ENCODE data around the gene CC2D1A. TPM values are rescaled to one million over a fixed set of nuclear protein-coding genes. Genes with fewer than 3 reads are reported as not detected.

Gene CC2D1A
- total RNA-seq, 1 donor from 2014 or later = 22.6 TPM

- Histone ChIP-seq H3K79me2 (ENCODE audit: insufficient read depth, low read length) (peaks cover 6% of the 10 kb centered on the region), H3K9ac (ENCODE audit: low read length) (peak overlapping the region; percentile 93), H3K27ac (ENCODE audit: low read depth, low read length) (peak overlapping the region; percentile 98), H3K4me3 (ENCODE audit: insufficient read depth, low read depth, low read length) (peak overlapping the region; percentile 58), H2AFZ (ENCODE audit: low read depth, low read length) (peak overlapping the region; percentile 59), H3K36me3 (ENCODE audit: insufficient read depth, low read length) (no peaks in the 10 kb centered on the region), H3K4me2 (ENCODE audit: low read length) (peak overlapping the region; percentile 97), H3K27me3 (ENCODE audit: insufficient read depth, low read length) (no peaks in the 10 kb centered on the region), H3K9me3 (ENCODE audit: insufficient read depth, low read depth, low read length) (no peaks in the 10 kb centered on the region), H4K20me1 (ENCODE audit: insufficient read depth, low read length) (no peaks in the 10 kb centered on the region), H3K4me1 (ENCODE audit: insufficient read depth, low read length) (peaks cover 27% of the 10 kb centered on the region)
- peak overlapping the region; percentile 94 for H3K27ac Mint-ChIP-seq (ENCODE audit: unreplicated experiment)
- FAIRE-seq (no peak), DNase-seq (ENCODE audit: low read depth) (peak; percentile 77)
- TF ChIP-seq EZH2 (IDR thresholded peaks at IDR 0.05; ENCODE audit: insufficient read depth, low read length) (no peak), CTCF (IDR thresholded peaks at IDR 0.05; ENCODE audit: insufficient read depth, low read depth, low read length) (peak; percentile 75)
- peaks cover 8% of the 10 kb centered on the region for H3K4me1 Mint-ChIP-seq (ENCODE audit: low read depth, unreplicated experiment)
- H3K4me3 Mint-ChIP-seq (ENCODE audit: unreplicated experiment) = peak overlapping the region; percentile 81
- no peaks in the 10 kb centered on the region for H3K27me3 Mint-ChIP-seq (ENCODE audit: low read depth, unreplicated experiment)
- no peaks in the 10 kb centered on the region for H3K9me3 Mint-ChIP-seq (ENCODE audit: unreplicated experiment)
- H3K36me3 Mint-ChIP-seq (ENCODE audit: low read depth, unreplicated experiment) = no peaks in the 10 kb centered on the region
Observed at GRCh38 chr19:13861714-13862531, 44.1 kb upstream of the CC2D1A start.

- no peaks in the 10 kb centered on the region for H3K36me3 ChIP-seq (ENCODE audit: insufficient read depth, low read length)
- H3K4me3 ChIP-seq (ENCODE audit: insufficient read depth, low read depth, low read length) = no peak overlapping the region
- H3K4me1 ChIP-seq (ENCODE audit: insufficient read depth, low read length) = peaks cover 27% of the 10 kb centered on the region
- no peak for FAIRE-seq
- H3K9ac ChIP-seq (ENCODE audit: low read length) = peak overlapping the region; percentile 15
- Mint-ChIP-seq H3K27ac (ENCODE audit: unreplicated experiment) (no peak overlapping the region), H3K9me3 (ENCODE audit: unreplicated experiment) (no peaks in the 10 kb centered on the region), H3K4me1 (ENCODE audit: low read depth, unreplicated experiment) (peaks cover 12% of the 10 kb centered on the region), H3K36me3 (ENCODE audit: low read depth, unreplicated experiment) (no peaks in the 10 kb centered on the region), H3K4me3 (ENCODE audit: unreplicated experiment) (peak overlapping the region; percentile 79), H3K27me3 (ENCODE audit: low read depth, unreplicated experiment) (peaks cover 3% of the 10 kb centered on the region)
- TF ChIP-seq EZH2 (IDR thresholded peaks at IDR 0.05; ENCODE audit: insufficient read depth, low read length) (no peak), CTCF (IDR thresholded peaks at IDR 0.05; ENCODE audit: insufficient read depth, low read depth, low read length) (no peak)
- H2AFZ ChIP-seq (ENCODE audit: low read depth, low read length) = peak overlapping the region; percentile 41
- no peaks in the 10 kb centered on the region for H3K27me3 ChIP-seq (ENCODE audit: insufficient read depth, low read length)
- no peak for DNase-seq (ENCODE audit: low read depth)
- H3K79me2 ChIP-seq (ENCODE audit: insufficient read depth, low read length) = peaks cover 6% of the 10 kb centered on the region
- H3K4me2 ChIP-seq (ENCODE audit: low read length) = peak overlapping the region; percentile 70
- no peak overlapping the region for H3K27ac ChIP-seq (ENCODE audit: low read depth, low read length)
- H3K9me3 ChIP-seq (ENCODE audit: insufficient read depth, low read depth, low read length) = no peaks in the 10 kb centered on the region
- no peaks in the 10 kb centered on the region for H4K20me1 ChIP-seq (ENCODE audit: insufficient read depth, low read length)
Observed at GRCh38 chr19:13864046-13864666, 41.8 kb upstream of the CC2D1A start.

Data from astrocyte (in vitro differentiated cells and primary cell).